ENCODE measurements around the gene VPS8. TPM values are rescaled to one million over a fixed set of nuclear protein-coding genes. Genes with fewer than 3 reads are reported as not detected.

The VPS8 gene
- total RNA-seq, 1 donor from 2014 or later, result 62.9 TPM

DNA sequence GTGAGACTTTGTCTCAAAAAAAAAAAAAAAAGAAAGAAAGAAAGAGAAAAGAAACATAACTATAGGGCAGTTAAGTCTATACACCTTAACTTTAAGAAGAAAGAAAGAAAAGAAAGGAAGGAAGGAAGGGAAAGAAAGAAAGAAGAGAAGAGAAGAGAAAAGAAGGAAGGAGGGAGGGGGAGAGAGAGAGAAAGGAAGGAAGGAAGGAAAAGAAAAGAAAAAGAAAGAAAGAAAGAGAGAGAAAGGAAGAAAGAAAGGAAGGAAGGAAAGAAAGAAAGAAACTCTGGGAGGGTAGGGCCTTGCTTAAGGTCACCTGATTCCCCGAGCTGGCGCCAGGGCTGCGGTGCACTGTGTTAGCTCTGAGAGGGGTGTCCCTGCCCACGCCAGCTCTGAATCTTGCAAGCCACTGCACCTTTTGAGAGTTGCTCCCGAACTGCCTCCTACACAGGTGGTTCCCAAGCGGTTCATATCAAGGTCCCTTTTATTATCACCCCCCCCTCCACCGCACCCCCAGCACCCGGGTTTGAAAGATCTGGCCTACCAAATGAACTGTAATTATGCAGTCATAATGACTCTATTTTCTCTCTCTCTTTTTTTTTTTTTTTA lies 39.2 kb upstream of the VPS8 start:
- Histone ChIP-seq H3K4me3 (no peak overlapping the region), H3K4me1 (no peaks in the 10 kb centered on the region), H3K27me3 (peaks cover 5% of the 10 kb centered on the region), H3K9me3 (no peaks in the 10 kb centered on the region), H3K27ac (peak overlapping the region; percentile 80), H3K36me3 (no peaks in the 10 kb centered on the region)
- no peak for ATAC-seq
- no peak for DNase-seq
- TF ChIP-seq, protein P1, sequence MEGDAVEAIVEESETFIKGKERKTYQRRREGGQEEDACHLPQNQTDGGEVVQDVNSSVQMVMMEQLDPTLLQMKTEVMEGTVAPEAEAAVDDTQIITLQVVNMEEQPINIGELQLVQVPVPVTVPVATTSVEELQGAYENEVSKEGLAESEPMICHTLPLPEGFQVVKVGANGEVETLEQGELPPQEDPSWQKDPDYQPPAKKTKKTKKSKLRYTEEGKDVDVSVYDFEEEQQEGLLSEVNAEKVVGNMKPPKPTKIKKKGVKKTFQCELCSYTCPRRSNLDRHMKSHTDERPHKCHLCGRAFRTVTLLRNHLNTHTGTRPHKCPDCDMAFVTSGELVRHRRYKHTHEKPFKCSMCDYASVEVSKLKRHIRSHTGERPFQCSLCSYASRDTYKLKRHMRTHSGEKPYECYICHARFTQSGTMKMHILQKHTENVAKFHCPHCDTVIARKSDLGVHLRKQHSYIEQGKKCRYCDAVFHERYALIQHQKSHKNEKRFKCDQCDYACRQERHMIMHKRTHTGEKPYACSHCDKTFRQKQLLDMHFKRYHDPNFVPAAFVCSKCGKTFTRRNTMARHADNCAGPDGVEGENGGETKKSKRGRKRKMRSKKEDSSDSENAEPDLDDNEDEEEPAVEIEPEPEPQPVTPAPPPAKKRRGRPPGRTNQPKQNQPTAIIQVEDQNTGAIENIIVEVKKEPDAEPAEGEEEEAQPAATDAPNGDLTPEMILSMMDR (IDR thresholded peaks at IDR 0.05), result no peak
- intact Hi-C loops (cut with DNase I), result no loop called here

DNA sequence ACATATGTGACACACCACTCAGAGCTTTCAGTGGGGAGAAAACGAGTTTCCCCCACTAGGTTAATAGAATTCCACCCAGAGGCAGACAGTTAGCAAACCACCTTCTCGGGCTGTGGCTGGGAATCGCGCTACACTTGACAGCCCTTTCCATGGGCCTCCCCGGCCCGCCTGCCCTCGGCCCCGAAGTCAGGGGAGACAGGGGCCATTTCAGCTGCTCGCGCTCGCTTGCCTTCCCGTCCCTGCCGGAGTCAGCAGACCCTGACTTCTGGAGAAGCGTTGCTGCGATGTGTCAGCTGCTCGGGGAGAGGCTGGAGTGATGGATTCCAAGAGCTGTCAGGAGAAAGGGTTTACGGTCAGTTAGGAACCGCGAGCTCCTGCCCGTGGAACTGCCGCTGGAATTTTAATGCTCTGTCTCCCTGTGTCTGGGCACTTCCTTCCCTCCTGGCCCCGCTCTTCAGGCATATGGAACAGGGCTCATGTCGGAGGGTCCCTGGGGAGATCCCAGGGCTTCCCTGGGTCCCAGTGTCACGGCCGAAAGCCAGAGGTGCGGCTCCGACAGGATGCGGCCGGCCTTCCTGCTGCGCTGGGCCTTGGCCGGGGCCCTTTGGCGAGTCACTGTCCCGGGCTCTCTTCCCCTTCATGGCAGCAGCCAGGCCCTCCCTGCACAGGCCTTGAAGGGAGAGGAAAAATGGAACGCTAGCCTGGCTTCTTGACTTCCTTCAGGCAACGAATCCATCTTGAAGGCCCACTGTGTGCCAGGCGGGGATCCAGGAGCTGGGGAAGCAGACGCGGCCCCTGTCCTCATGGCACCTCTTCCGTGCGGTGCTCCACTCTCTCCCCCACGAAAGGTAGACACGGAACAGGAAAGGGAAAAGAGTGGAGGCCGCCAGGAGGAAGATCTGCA lies 38.4 kb upstream of the VPS8 start:
- intact Hi-C loops (cut with DNase I), result no loop called here
- peaks cover 2% of the 10 kb centered on the region for H3K27me3 ChIP-seq
- DNase-seq (no peak), ATAC-seq (peak; percentile 21)
- no peaks in the 10 kb centered on the region for H3K4me1 ChIP-seq
- no peaks in the 10 kb centered on the region for H3K9me3 ChIP-seq
- TF ChIP-seq, protein P1 (IDR thresholded peaks at IDR 0.05), result no peak
- H3K36me3 ChIP-seq, result no peaks in the 10 kb centered on the region
- no peak overlapping the region for H3K4me3 ChIP-seq
- peak overlapping the region; percentile 80 for H3K27ac ChIP-seq

DNA sequence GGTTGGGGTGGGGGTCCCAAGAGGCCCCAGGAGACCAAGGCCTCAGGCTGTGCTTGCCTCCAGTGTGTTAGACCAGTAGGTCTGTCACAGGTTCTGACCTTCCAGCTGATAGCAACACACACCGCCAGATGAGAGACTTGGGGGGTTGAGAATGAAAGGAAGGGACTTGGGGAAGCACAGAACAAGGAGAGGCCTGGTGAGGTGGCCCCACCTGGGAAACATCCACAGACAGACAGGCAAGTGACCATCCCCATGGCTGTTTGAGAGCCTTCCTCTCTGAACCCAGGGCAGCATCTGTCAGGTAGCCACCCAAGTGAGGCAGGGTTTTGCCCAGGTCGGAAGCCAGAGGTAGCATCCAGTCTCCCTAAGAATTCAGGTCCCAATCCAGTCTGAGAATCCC lies 35.0 kb upstream of the VPS8 start:
- DNase-seq (peak; percentile 30), ATAC-seq (no peak)
- Histone ChIP-seq H3K27me3 (peaks cover 11% of the 10 kb centered on the region), H3K4me1 (no peaks in the 10 kb centered on the region), H3K27ac (no peak overlapping the region), H3K4me3 (no peak overlapping the region), H3K36me3 (no peaks in the 10 kb centered on the region), H3K9me3 (no peaks in the 10 kb centered on the region)
- TF ChIP-seq, protein P1 (IDR thresholded peaks at IDR 0.05), result no peak
- intact Hi-C loops (cut with DNase I), result no loop called here

DNA sequence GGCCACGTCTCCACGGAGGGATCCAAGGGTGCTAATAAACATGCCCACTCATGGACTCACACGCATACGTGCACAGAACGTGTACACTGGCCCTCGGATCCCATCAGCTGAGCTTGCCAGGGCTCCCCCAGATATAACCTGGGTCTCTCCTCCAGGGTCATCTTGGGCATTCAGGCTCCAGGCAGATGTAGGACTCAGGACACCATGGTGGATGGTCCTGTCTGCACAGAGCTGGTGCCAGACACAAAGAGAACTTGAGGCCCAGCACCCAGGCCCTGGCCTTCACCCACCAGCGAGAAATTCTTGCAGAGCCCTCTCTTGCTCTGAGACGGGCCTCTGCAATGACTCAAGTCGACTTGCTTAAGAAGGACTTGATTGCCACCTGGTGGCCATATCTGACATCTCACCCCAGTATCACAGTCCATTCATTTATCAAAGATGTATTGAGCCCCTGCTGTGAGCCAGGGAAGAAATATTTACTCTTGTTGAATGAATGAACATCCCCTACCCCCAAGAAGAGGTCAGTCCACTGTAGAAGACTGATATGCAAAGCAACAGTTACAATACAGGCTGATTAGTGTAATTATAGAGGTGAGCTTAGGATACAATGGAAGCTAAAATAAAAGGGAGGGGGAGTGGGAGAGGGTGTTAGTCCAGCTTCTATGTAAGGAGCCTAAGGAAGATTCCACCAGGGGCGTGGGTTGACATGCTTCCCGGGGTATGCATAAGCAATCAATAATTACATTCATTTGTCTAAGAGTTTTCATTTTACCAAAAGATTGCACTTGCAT lies 34.2 kb upstream of the VPS8 start:
- intact Hi-C loops (cut with DNase I), result no loop called here
- DNase-seq, result peak; percentile 79
- Histone ChIP-seq H3K4me1 (no peaks in the 10 kb centered on the region), H3K27me3 (peaks cover 11% of the 10 kb centered on the region), H3K9me3 (no peaks in the 10 kb centered on the region), H3K36me3 (no peaks in the 10 kb centered on the region), H3K4me3 (no peak overlapping the region), H3K27ac (no peak overlapping the region)
- ATAC-seq, result peak; percentile 94
- TF ChIP-seq, protein P1 (IDR thresholded peaks at IDR 0.05), result peak; percentile 91

DNA sequence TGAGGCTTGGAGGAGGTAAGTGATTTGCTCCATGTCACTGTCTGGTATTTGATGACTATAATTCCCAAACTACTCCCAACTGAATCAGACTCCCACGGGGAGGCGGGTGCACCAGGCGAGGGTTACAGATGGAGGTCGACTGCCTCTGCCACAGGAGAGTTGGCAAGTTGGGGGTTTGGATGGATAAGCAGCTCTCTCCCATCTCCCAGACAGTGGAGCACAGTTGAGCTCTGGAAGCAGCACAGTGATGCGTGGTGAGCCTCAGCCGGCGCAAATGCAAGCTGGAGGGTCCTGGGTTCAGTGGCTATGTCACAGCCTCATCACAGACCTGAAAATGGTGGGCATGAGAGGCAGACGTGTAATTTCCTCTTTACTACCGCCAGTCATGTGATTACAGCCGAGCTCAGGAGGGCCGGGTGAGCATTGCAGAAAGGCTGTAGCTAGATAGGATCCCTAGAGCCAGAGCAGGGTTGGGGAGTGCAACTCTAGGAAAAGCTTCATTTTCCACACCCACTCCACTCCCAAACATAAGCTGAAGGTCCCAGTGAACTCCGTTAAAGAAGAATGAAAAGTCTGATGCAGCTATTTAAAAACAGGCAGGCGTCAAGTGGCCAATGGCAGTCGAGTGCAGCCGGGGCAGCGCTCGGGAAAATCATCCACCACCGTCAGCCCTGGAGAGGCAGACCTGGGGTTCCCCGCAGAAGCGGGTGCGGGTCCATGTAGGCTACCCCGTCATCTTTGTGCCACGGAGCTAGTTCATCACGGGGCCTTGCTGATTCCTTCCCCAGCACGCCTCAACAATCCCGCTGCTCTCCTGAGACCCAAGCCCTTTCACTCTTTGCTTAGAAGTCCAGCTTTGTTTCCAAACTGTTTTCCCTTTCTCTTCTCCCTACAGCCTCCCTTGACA lies 33.3 kb upstream of the VPS8 start:
- intact Hi-C loops (cut with DNase I), result no loop called here
- H3K4me1 ChIP-seq, result no peaks in the 10 kb centered on the region

More for the DNA sequence above, 33.3 kb upstream of the VPS8 start:
- no peaks in the 10 kb centered on the region for H3K36me3 ChIP-seq
- H3K9me3 ChIP-seq, result no peaks in the 10 kb centered on the region
- DNase-seq, result peak; percentile 46
- no peak for ATAC-seq
- H3K27me3 ChIP-seq, result peaks cover 11% of the 10 kb centered on the region
- H3K27ac ChIP-seq, result no peak overlapping the region
- H3K4me3 ChIP-seq, result no peak overlapping the region
- TF ChIP-seq, protein P1 (IDR thresholded peaks at IDR 0.05), result no peak

Measured in upper lobe of right lung (tissue), 1 donor.